ENCODE measurements around the gene CDK6. TPM values are rescaled to one million over a fixed set of nuclear protein-coding genes. Genes with fewer than 3 reads are reported as not detected.

CDK6 gene
- total and polyA plus RNA-seq, 9 of the 15 experiments (the other 6 are each of a cell fraction or from before 2014, with no cell fraction given) = 7.6 to 109 (median 44.4) TPM

DNA sequence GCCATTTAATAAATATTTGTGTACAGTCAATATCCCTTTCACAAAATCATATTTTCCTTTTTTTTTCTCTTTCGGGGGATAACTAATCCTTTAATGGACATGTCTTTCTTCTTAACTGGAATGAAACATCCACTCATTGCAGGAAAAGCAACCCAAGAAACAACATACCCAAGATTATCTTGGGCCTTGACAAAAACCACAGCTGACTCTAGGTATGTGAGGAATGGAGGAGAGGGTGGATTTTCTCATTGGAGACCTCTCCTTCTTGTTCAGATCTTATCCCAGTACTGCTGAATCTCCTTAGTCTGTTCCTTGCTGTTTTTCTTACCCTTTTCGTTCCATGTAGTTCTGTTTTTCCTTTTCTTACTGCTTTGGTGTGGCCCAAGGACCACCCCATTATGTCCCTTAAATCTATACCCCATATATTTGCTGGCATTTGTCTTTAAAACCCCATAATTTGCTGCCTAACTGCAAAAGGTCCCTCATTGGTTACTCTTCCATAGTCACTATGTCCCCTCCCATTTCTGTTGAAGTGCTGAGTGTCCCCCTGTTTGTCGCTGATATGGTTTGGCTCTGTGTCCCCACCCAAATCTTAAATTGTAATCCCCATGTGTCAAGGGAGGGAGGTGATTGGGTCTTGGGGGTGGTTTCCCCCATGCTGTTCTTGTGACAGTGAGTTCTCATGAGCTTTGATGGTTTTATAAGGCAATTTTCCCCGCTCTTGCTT lies 6.8 kb upstream of the CDK6 start (continued):
- TF ChIP-seq PRDM10 (IDR thresholded peaks at IDR 0.05; ENCODE audit: partially characterized antibody) = peak; percentile 95
- 0 out of 2 replicates have a peak, but pooled peaks have one; percentile 1 for TF ChIP-seq CBFA2T2 (conservative IDR thresholded peaks at IDR 0.05)
- TF ChIP-seq, protein P1, sequence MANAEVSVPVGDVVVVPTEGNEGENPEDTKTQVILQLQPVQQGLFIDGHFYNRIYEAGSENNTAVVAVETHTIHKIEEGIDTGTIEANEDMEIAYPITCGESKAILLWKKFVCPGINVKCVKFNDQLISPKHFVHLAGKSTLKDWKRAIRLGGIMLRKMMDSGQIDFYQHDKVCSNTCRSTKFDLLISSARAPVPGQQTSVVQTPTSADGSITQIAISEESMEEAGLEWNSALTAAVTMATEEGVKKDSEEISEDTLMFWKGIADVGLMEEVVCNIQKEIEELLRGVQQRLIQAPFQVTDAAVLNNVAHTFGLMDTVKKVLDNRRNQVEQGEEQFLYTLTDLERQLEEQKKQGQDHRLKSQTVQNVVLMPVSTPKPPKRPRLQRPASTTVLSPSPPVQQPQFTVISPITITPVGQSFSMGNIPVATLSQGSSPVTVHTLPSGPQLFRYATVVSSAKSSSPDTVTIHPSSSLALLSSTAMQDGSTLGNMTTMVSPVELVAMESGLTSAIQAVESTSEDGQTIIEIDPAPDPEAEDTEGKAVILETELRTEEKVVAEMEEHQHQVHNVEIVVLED (CRISPR knock-in tag; IDR thresholded peaks at IDR 0.05) = no peak

GRCh38 chr7:92841192-92841591 lies 4.8 kb upstream of the CDK6 start:
- Histone ChIP-seq H3K9me3 (replicated peaks; ENCODE audit: control insufficient read depth, insufficient read depth, low read depth, low read length) (no peaks in the 10 kb centered on the region), H3K27me3 (ENCODE audit: control insufficient read depth in 2 of 2, insufficient read depth in 2 of 2, low read length in 2 of 2) (no peaks in the 10 kb centered on the region), H4K20me1 (replicated peaks; ENCODE audit: control insufficient read depth, insufficient read depth, low read length) (no peaks in the 10 kb centered on the region), H3K4me2 (ENCODE audit: insufficient read depth, low read length) (no peak overlapping the region), H3K9ac (ENCODE audit: insufficient read depth in 1 of 2, low read depth in 2 of 2, low read length in 2 of 2) (no peak overlapping the region), H3K27ac (ENCODE audit: extremely low read depth, low read depth, low read length) (no peak overlapping the region), H3K36me3 (ENCODE audit: control insufficient read depth, insufficient read depth, low read length) (no peaks in the 10 kb centered on the region), H3K4me3 (no peak overlapping the region), H2AFZ (ENCODE audit: low read depth, low read length) (no peak overlapping the region; the same call in 1 of the 2 replicates), H3K9me1 (ENCODE audit: control insufficient read depth, insufficient read depth, low read length) (no peaks in the 10 kb centered on the region), H3K4me1 (replicated peaks in 1 of 2; ENCODE audit: control insufficient read depth in 2 of 2, insufficient read depth in 2 of 2, low read length in 2 of 2) (no peaks in the 10 kb centered on the region; a peak in 2 of 5 replicates), H3K79me2 (ENCODE audit: control insufficient read depth, insufficient read depth, low read length) (peaks cover 12% of the 10 kb centered on the region)
- 49% methylated on average over 3 of the region's 3 CpGs for WGBS (ENCODE audit: insufficient coverage, low coverage, missing lambda C conversion rate)
- ATAC-seq (no peak), DNase-seq (ENCODE audit: extremely low read depth in 1 of 4, low spot score in 3 of 4) (no peak), FAIRE-seq (peak; percentile 29)
- intact Hi-C loops (cut with micrococcal nuclease) (no loop called here), in situ Hi-C loops (cut with MboI) (no loop called here)
- ChIA-PET POLR2A (no interaction called here), CTCF (ENCODE audit: low intra/inter-chr PET ratio) (no interaction called here)
- no TSS peak for BruUV-seq (replicated peaks)
- TF ChIP-seq NCOA1 (IDR thresholded peaks at IDR 0.05; ENCODE audit: low read depth) (no peak), CEBPB (tag; IDR thresholded peaks at IDR 0.05) (no peak), FOXK2 (conservative IDR thresholded peaks at IDR 0.05 in 1 of 2, IDR thresholded peaks at IDR 0.05 in 1 of 2; ENCODE audit: low read depth in 2 of 2) (no peak), L3MBTL2 (IDR thresholded peaks at IDR 0.05) (no peak), FIP1L1 (IDR thresholded peaks at IDR 0.05; ENCODE audit: low read depth, low read length, poor library complexity, severe bottlenecking) (no peak), HDAC2 (IDR thresholded peaks at IDR 0.05) (no peak), ZNF778 (CRISPR knock-in tag; IDR thresholded peaks at IDR 0.05) (no peak)

All from K562 (cell line).